ENCODE results near the gene TEX38. TPM values are rescaled to one million over a fixed set of nuclear protein-coding genes. Genes with fewer than 3 reads are reported as not detected.
"Not testable (repeated sequence)": the region's sequence is repeated elsewhere in the genome, so short reads cannot be mapped to it uniquely, and the experiment has no call there.

TEX38 gene
- total RNA-seq, 2 experiments from 2014 or later: not detected

- ChIA-PET CTCF (no interaction called here), POLR2A (no interaction called here)
- H3K9me3 Mint-ChIP-seq (ENCODE audit: insufficient read depth): no peaks in the 10 kb centered on the region
- DNase-seq (no peak), ATAC-seq (no peak)
- no peaks in the 10 kb centered on the region for H3K27me3 Mint-ChIP-seq (ENCODE audit: low read depth)
- no peak overlapping the region for H3K27ac Mint-ChIP-seq
- H3K4me3 Mint-ChIP-seq: no peak overlapping the region
- H3K36me3 Mint-ChIP-seq (ENCODE audit: low read depth): peaks cover 50% of the 10 kb centered on the region
- H3K4me1 Mint-ChIP-seq (ENCODE audit: low read depth): no peaks in the 10 kb centered on the region
Measured at GRCh38 chr1:46646331-46646730, 25.3 kb upstream of the TEX38 start.

- Mint-ChIP-seq H3K9me3 (ENCODE audit: insufficient read depth) (no peaks in the 10 kb centered on the region), H3K4me3 (no peak overlapping the region), H3K4me1 (ENCODE audit: low read depth) (no peaks in the 10 kb centered on the region), H3K27ac (no peak overlapping the region), H3K36me3 (ENCODE audit: low read depth) (peaks cover 52% of the 10 kb centered on the region), H3K27me3 (ENCODE audit: low read depth) (no peaks in the 10 kb centered on the region)
- POLR2A ChIA-PET: no interaction called here
- CTCF ChIA-PET: no interaction called here
- no peak for ATAC-seq
- DNase-seq: no peak
Measured at GRCh38 chr1:46646844-46647243, 24.8 kb upstream of the TEX38 start.

- Mint-ChIP-seq H3K36me3 (ENCODE audit: low read depth) (peaks cover 51% of the 10 kb centered on the region), H3K27ac (no peak overlapping the region)
- POLR2A ChIA-PET: no interaction called here
Measured at GRCh38 chr1:46647611-46648010, 24.0 kb upstream of the TEX38 start.

GRCh38 chr1:46649764-46650163 is 21.9 kb upstream of the TEX38 start:
- ATAC-seq (no peak), DNase-seq (no peak)
- H3K27me3 Mint-ChIP-seq (ENCODE audit: low read depth): no peaks in the 10 kb centered on the region
- CTCF ChIA-PET: no interaction called here
- H3K9me3 Mint-ChIP-seq (ENCODE audit: insufficient read depth): peaks cover 2% of the 10 kb centered on the region
- peaks cover 55% of the 10 kb centered on the region for H3K36me3 Mint-ChIP-seq (ENCODE audit: low read depth)
- POLR2A ChIA-PET: interaction anchor here (0.6 kb wide), 1 partner anchor 347 kb away, joined by 3 read pairs; no protein-coding TSS in a partner anchor
- H3K4me1 Mint-ChIP-seq (ENCODE audit: low read depth): peaks cover 2% of the 10 kb centered on the region
- no peak overlapping the region for H3K4me3 Mint-ChIP-seq
- no peak overlapping the region for H3K27ac Mint-ChIP-seq

More at GRCh38 chr1:46647611-46648010, 24.0 kb upstream of the TEX38 start:
- Mint-ChIP-seq H3K9me3 (ENCODE audit: insufficient read depth) (no peaks in the 10 kb centered on the region), H3K4me1 (ENCODE audit: low read depth) (no peaks in the 10 kb centered on the region), H3K27me3 (ENCODE audit: low read depth) (no peaks in the 10 kb centered on the region), H3K4me3 (no peak overlapping the region)
- ATAC-seq (no peak), DNase-seq (no peak)
- CTCF ChIA-PET: no interaction called here

- ChIA-PET POLR2A (no interaction called here), CTCF (no interaction called here)
- H3K4me1 Mint-ChIP-seq (ENCODE audit: low read depth): peaks cover 2% of the 10 kb centered on the region
- no peak overlapping the region for H3K4me3 Mint-ChIP-seq
- H3K36me3 Mint-ChIP-seq (ENCODE audit: low read depth): peaks cover 59% of the 10 kb centered on the region
- ATAC-seq (no peak), DNase-seq (no peak)
- peaks cover 6% of the 10 kb centered on the region for H3K9me3 Mint-ChIP-seq (ENCODE audit: insufficient read depth)
- no peaks in the 10 kb centered on the region for H3K27me3 Mint-ChIP-seq (ENCODE audit: low read depth)
- no peak overlapping the region for H3K27ac Mint-ChIP-seq
Measured at GRCh38 chr1:46650491-46650890, 21.2 kb upstream of the TEX38 start.

DNA sequence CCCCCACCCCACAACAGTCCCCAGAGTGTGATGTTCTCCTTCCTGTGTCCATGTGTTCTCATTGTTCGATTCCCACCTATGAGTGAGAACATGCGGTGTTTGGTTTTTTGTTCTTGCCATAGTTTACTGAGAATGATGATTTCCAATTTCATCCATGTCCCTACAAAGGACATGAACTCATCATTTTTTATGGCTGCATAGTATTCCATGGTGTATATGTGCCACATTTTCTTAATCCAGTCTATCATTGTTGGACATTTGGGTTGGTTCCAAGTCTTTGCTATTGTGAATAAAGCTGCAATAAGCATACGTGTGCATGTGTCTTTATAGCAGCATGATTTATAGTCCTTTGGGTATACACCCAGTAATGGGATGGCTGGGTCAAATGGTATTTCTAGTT is 20.5 kb upstream of the TEX38 start:
- not testable (repeated sequence) for ATAC-seq, H3K27ac Mint-ChIP-seq, DNase-seq

DNA sequence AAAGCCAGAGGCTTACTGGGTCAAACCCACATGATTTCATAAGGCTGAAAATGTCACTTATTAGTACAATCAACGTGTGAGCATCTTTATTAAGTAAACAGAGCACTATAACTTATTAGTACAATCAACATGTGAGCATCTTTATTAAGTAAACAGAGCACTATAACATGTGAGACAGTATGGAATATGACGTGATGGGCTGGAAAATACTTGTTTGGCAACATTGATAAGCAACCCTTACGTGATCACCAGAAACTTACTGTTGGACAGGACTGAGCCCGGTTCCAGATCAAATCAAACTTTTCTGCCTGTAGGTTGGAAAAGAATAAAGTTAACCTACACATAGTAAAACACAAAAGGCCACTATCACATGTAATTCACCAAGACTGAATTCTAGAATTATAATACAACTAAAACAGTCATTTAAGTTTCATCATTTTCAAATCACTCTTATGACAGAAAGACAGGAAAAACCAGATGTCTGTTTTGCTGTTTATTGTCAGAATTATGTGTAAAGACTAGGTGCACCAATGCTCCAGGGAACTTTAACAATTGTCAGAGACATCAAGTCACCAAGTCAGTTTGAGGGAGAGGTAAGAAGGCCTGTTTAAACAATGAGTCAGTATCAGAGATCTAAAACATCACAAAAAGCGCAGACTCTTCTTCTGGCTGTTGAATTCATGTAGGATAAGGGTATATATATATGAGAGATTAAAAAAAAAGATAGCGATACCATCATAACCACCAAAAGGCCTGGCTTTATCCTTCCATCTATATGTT is 19.1 kb upstream of the TEX38 start:
- ATAC-seq (no peak), DNase-seq (no peak)
- no peak overlapping the region for H3K27ac Mint-ChIP-seq
- no peaks in the 10 kb centered on the region for H3K27me3 Mint-ChIP-seq (ENCODE audit: low read depth)
- H3K36me3 Mint-ChIP-seq (ENCODE audit: low read depth): peaks cover 59% of the 10 kb centered on the region
- H3K9me3 Mint-ChIP-seq (ENCODE audit: insufficient read depth): peaks cover 6% of the 10 kb centered on the region
- POLR2A ChIA-PET: interaction anchor here (1.4 kb wide), 1 partner anchor 29 kb away, joined by 3 read pairs; no protein-coding TSS in a partner anchor
- CTCF ChIA-PET: no interaction called here
- H3K4me3 Mint-ChIP-seq: no peak overlapping the region
- peaks cover 2% of the 10 kb centered on the region for H3K4me1 Mint-ChIP-seq (ENCODE audit: low read depth)

More for the DNA sequence above, 20.5 kb upstream of the TEX38 start:
- CTCF ChIA-PET; POLR2A ChIA-PET; H3K4me1 Mint-ChIP-seq (ENCODE audit: low read depth); H3K9me3 Mint-ChIP-seq (ENCODE audit: insufficient read depth); H3K4me3 Mint-ChIP-seq; H3K27me3 Mint-ChIP-seq (ENCODE audit: low read depth): not testable (repeated sequence)
- peaks cover 66% of the 10 kb centered on the region for H3K36me3 Mint-ChIP-seq (ENCODE audit: low read depth)

GRCh38 chr1:46653405-46653958 is 18.2 kb upstream of the TEX38 start:
- Mint-ChIP-seq H3K4me3 (no peak overlapping the region), H3K36me3 (ENCODE audit: low read depth) (peaks cover 59% of the 10 kb centered on the region), H3K27me3 (ENCODE audit: low read depth) (no peaks in the 10 kb centered on the region), H3K27ac (no peak overlapping the region), H3K9me3 (ENCODE audit: insufficient read depth) (peaks cover 6% of the 10 kb centered on the region), H3K4me1 (ENCODE audit: low read depth) (peaks cover 4% of the 10 kb centered on the region)
- ATAC-seq (no peak), DNase-seq (no peak)
- ChIA-PET CTCF (interaction anchor here (1.2 kb wide), 1 partner anchor 17 kb away, joined by 3 read pairs; no protein-coding TSS in a partner anchor), POLR2A (interaction anchor here (1.4 kb wide), 1 partner anchor 30 kb away, joined by 3 read pairs; no protein-coding TSS in a partner anchor)

DNA sequence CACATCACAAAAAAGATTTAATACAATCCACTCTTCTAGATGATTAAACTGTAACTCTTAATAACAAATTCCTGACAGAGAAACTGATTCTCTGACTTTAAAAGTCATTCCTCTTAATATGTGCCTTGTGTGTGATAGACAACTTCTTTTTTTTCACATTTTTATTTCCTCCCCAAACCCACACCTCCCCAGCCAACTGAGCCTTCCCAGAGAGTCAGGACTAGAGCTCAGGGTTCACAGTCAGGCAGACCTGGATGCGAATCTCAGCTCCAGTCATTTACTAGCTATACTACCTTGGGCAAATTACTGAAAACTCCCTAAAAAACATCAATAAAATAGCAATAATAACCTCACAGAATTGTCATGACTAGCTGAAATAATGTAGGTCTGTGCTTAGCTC is 17.6 kb upstream of the TEX38 start:
- Mint-ChIP-seq H3K36me3 (ENCODE audit: low read depth) (peaks cover 58% of the 10 kb centered on the region), H3K9me3 (ENCODE audit: insufficient read depth) (peaks cover 6% of the 10 kb centered on the region), H3K27me3 (ENCODE audit: low read depth) (no peaks in the 10 kb centered on the region), H3K4me1 (ENCODE audit: low read depth) (peaks cover 4% of the 10 kb centered on the region), H3K27ac (no peak overlapping the region), H3K4me3 (no peak overlapping the region)
- POLR2A ChIA-PET: interaction anchor here (1.4 kb wide), 1 partner anchor 31 kb away, joined by 3 read pairs; no protein-coding TSS in a partner anchor
- ATAC-seq (no peak), DNase-seq (no peak)
- CTCF ChIA-PET: interaction anchor here (1.2 kb wide), 1 partner anchor 18 kb away, joined by 3 read pairs; no protein-coding TSS in a partner anchor

DNA sequence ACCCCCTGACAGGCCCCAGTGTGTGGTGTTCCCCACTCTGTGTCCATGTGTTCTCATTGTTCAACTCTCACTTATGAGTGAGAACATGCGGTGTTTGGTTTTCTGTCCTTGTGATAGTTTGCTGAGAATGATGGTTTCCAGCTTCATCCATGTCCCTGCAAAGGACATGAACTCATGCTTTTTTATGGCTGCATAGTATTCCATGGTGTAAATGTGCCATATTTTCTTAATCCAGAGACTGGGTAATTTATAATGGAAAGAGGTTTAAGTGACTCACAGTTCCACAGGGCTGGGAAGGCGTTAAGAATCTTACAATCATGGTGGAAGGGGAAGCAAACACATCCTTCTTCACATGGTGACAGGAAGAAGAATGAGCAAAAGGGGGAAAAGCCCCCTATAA is 17.0 kb upstream of the TEX38 start:
- not testable (repeated sequence) for ATAC-seq; H3K9me3 Mint-ChIP-seq (ENCODE audit: insufficient read depth)

GRCh38 chr1:46655848-46656247 is 15.8 kb upstream of the TEX38 start:
- DNase-seq (no peak), ATAC-seq (no peak)
- Mint-ChIP-seq H3K4me1 (ENCODE audit: low read depth) (peaks cover 10% of the 10 kb centered on the region), H3K36me3 (ENCODE audit: low read depth) (peaks cover 47% of the 10 kb centered on the region), H3K27ac (no peak overlapping the region), H3K27me3 (ENCODE audit: low read depth) (no peaks in the 10 kb centered on the region), H3K4me3 (no peak overlapping the region), H3K9me3 (ENCODE audit: insufficient read depth) (peaks cover 6% of the 10 kb centered on the region)
- ChIA-PET CTCF (no interaction called here), POLR2A (no interaction called here)

More for the DNA sequence above, 17.0 kb upstream of the TEX38 start:
- CTCF ChIA-PET; H3K27me3 Mint-ChIP-seq (ENCODE audit: low read depth); H3K4me3 Mint-ChIP-seq; H3K27ac Mint-ChIP-seq; DNase-seq; H3K4me1 Mint-ChIP-seq (ENCODE audit: low read depth); POLR2A ChIA-PET: not testable (repeated sequence)
- H3K36me3 Mint-ChIP-seq (ENCODE audit: low read depth): peaks cover 57% of the 10 kb centered on the region

DNA sequence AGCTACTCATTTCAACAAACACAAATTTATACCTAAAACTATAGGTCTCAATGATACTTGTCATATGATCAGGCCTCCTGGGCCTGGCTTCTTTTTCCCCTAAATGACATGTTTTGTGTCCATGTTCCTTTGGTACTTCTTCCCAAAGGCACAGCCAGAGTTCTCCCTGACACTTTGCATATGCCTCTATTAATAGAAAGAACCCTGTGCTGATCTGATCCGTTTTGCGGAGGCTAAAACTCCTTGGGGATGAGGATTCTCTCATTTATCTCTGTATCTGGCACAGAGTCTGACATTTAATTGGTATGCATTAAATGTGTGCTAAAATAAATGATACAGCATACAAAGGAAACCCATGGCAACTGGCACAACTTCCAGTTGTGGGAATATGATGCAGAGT is 15.0 kb upstream of the TEX38 start:
- Mint-ChIP-seq H3K36me3 (ENCODE audit: low read depth) (peaks cover 43% of the 10 kb centered on the region), H3K4me3 (no peak overlapping the region), H3K27ac (no peak overlapping the region), H3K27me3 (ENCODE audit: low read depth) (no peaks in the 10 kb centered on the region), H3K4me1 (ENCODE audit: low read depth) (peaks cover 10% of the 10 kb centered on the region), H3K9me3 (ENCODE audit: insufficient read depth) (peaks cover 6% of the 10 kb centered on the region)
- ATAC-seq: no peak
- CTCF ChIA-PET: interaction anchor here (1.3 to 1.5 kb wide), 2 partner anchors 11 to 19 kb away, joined by 3 to 6 read pairs; partner anchors contain the start of gene ATPAF1
- no peak for DNase-seq
- POLR2A ChIA-PET: no interaction called here

Data from activated CD8-positive, alpha-beta T cell treated with anti-CD3 and anti-CD28 coated beads, Interleukin-2, amount 10 ng/mL, durations not matched to agents 7 days and 5 days (primary cell).